ENCODE data around the gene ZDHHC3.

Gene ZDHHC3

GRCh38 chr3:44923632-44924456 lies 52.1 kb downstream of the ZDHHC3 start:
- Histone ChIP-seq H3K4me1 (ENCODE audit: control insufficient read depth, insufficient read depth, low read length, poor library complexity, severe bottlenecking) (no peaks in the 10 kb centered on the region), H3K4me3 (ENCODE audit: insufficient read depth, low read depth, low read length, poor library complexity, severe bottlenecking) (no peak overlapping the region), H3K9me3 (ENCODE audit: control insufficient read depth, low read length) (no peaks in the 10 kb centered on the region), H3K27ac (ENCODE audit: insufficient read depth, low read length, poor library complexity, severe bottlenecking) (no peak overlapping the region), H3K27me3 (replicated peaks; ENCODE audit: control insufficient read depth, insufficient read depth, low read length, poor library complexity, severe bottlenecking) (no peaks in the 10 kb centered on the region), H3K36me3 (ENCODE audit: control insufficient read depth, insufficient read depth, low read length) (peaks cover 32% of the 10 kb centered on the region)
- no peak for DNase-seq

- no peaks in the 10 kb centered on the region for H3K4me1 ChIP-seq (ENCODE audit: control insufficient read depth, insufficient read depth, low read length, poor library complexity, severe bottlenecking)
- no peaks in the 10 kb centered on the region for H3K27me3 ChIP-seq (replicated peaks; ENCODE audit: control insufficient read depth, insufficient read depth, low read length, poor library complexity, severe bottlenecking)
- peaks cover 13% of the 10 kb centered on the region for H3K36me3 ChIP-seq (ENCODE audit: control insufficient read depth, insufficient read depth, low read length)
- H3K27ac ChIP-seq (ENCODE audit: insufficient read depth, low read length, poor library complexity, severe bottlenecking), result no peak overlapping the region
- no peak for DNase-seq
- no peaks in the 10 kb centered on the region for H3K9me3 ChIP-seq (ENCODE audit: control insufficient read depth, low read length)
- H3K4me3 ChIP-seq (ENCODE audit: insufficient read depth, low read depth, low read length, poor library complexity, severe bottlenecking), result no peak overlapping the region
Measured at GRCh38 chr3:44920081-44920480, 55.9 kb downstream of the ZDHHC3 start.

GRCh38 chr3:44918581-44918980 lies 57.4 kb downstream of the ZDHHC3 start:
- H3K9me3 ChIP-seq (ENCODE audit: control insufficient read depth, low read length), result no peaks in the 10 kb centered on the region

GRCh38 chr3:44918087-44918486 lies 57.9 kb downstream of the ZDHHC3 start:
- Histone ChIP-seq H3K27me3 (replicated peaks; ENCODE audit: control insufficient read depth, insufficient read depth, low read length, poor library complexity, severe bottlenecking) (no peaks in the 10 kb centered on the region), H3K4me1 (ENCODE audit: control insufficient read depth, insufficient read depth, low read length, poor library complexity, severe bottlenecking) (no peaks in the 10 kb centered on the region), H3K36me3 (ENCODE audit: control insufficient read depth, insufficient read depth, low read length) (peaks cover 9% of the 10 kb centered on the region), H3K9me3 (ENCODE audit: control insufficient read depth, low read length) (no peaks in the 10 kb centered on the region), H3K27ac (ENCODE audit: insufficient read depth, low read length, poor library complexity, severe bottlenecking) (no peak overlapping the region), H3K4me3 (ENCODE audit: insufficient read depth, low read depth, low read length, poor library complexity, severe bottlenecking) (no peak overlapping the region)
- DNase-seq, result no peak

More at GRCh38 chr3:44918581-44918980, 57.4 kb downstream of the ZDHHC3 start:
- Histone ChIP-seq H3K4me3 (ENCODE audit: insufficient read depth, low read depth, low read length, poor library complexity, severe bottlenecking) (no peak overlapping the region), H3K4me1 (ENCODE audit: control insufficient read depth, insufficient read depth, low read length, poor library complexity, severe bottlenecking) (no peaks in the 10 kb centered on the region), H3K27ac (ENCODE audit: insufficient read depth, low read length, poor library complexity, severe bottlenecking) (no peak overlapping the region), H3K36me3 (ENCODE audit: control insufficient read depth, insufficient read depth, low read length) (peaks cover 9% of the 10 kb centered on the region), H3K27me3 (replicated peaks; ENCODE audit: control insufficient read depth, insufficient read depth, low read length, poor library complexity, severe bottlenecking) (no peaks in the 10 kb centered on the region)
- DNase-seq, result no peak

- no peak overlapping the region for H3K4me3 ChIP-seq (ENCODE audit: insufficient read depth, low read depth, low read length, poor library complexity, severe bottlenecking)
- H3K36me3 ChIP-seq (ENCODE audit: control insufficient read depth, insufficient read depth, low read length), result no peaks in the 10 kb centered on the region
- H3K9me3 ChIP-seq (ENCODE audit: control insufficient read depth, low read length), result no peaks in the 10 kb centered on the region
- no peaks in the 10 kb centered on the region for H3K27me3 ChIP-seq (replicated peaks; ENCODE audit: control insufficient read depth, insufficient read depth, low read length, poor library complexity, severe bottlenecking)
- DNase-seq, result no peak
- no peak overlapping the region for H3K27ac ChIP-seq (ENCODE audit: insufficient read depth, low read length, poor library complexity, severe bottlenecking)
- no peaks in the 10 kb centered on the region for H3K4me1 ChIP-seq (ENCODE audit: control insufficient read depth, insufficient read depth, low read length, poor library complexity, severe bottlenecking)
Measured at GRCh38 chr3:44915702-44916438, 60.1 kb downstream of the ZDHHC3 start.

GRCh38 chr3:44914936-44915335 lies 61.0 kb downstream of the ZDHHC3 start:
- no peak for DNase-seq
- Histone ChIP-seq H3K27me3 (replicated peaks; ENCODE audit: control insufficient read depth, insufficient read depth, low read length, poor library complexity, severe bottlenecking) (no peaks in the 10 kb centered on the region), H3K9me3 (ENCODE audit: control insufficient read depth, low read length) (no peaks in the 10 kb centered on the region), H3K4me1 (ENCODE audit: control insufficient read depth, insufficient read depth, low read length, poor library complexity, severe bottlenecking) (no peaks in the 10 kb centered on the region), H3K4me3 (ENCODE audit: insufficient read depth, low read depth, low read length, poor library complexity, severe bottlenecking) (no peak overlapping the region), H3K27ac (ENCODE audit: insufficient read depth, low read length, poor library complexity, severe bottlenecking) (no peak overlapping the region), H3K36me3 (ENCODE audit: control insufficient read depth, insufficient read depth, low read length) (no peaks in the 10 kb centered on the region)

- Histone ChIP-seq H3K27ac (ENCODE audit: insufficient read depth, low read length, poor library complexity, severe bottlenecking) (no peak overlapping the region), H3K9me3 (ENCODE audit: control insufficient read depth, low read length) (no peaks in the 10 kb centered on the region), H3K36me3 (ENCODE audit: control insufficient read depth, insufficient read depth, low read length) (no peaks in the 10 kb centered on the region), H3K27me3 (replicated peaks; ENCODE audit: control insufficient read depth, insufficient read depth, low read length, poor library complexity, severe bottlenecking) (no peaks in the 10 kb centered on the region), H3K4me3 (ENCODE audit: insufficient read depth, low read depth, low read length, poor library complexity, severe bottlenecking) (no peak overlapping the region), H3K4me1 (ENCODE audit: control insufficient read depth, insufficient read depth, low read length, poor library complexity, severe bottlenecking) (no peaks in the 10 kb centered on the region)
- peak; percentile 35 to 49 (median 39) for DNase-seq
Measured at GRCh38 chr3:44913868-44914468, 62.0 kb downstream of the ZDHHC3 start.

- Histone ChIP-seq H3K9me3 (ENCODE audit: control insufficient read depth, low read length) (no peaks in the 10 kb centered on the region), H3K27ac (ENCODE audit: insufficient read depth, low read length, poor library complexity, severe bottlenecking) (no peak overlapping the region), H3K4me3 (ENCODE audit: insufficient read depth, low read depth, low read length, poor library complexity, severe bottlenecking) (no peak overlapping the region), H3K4me1 (ENCODE audit: control insufficient read depth, insufficient read depth, low read length, poor library complexity, severe bottlenecking) (no peaks in the 10 kb centered on the region), H3K36me3 (ENCODE audit: control insufficient read depth, insufficient read depth, low read length) (no peaks in the 10 kb centered on the region), H3K27me3 (replicated peaks; ENCODE audit: control insufficient read depth, insufficient read depth, low read length, poor library complexity, severe bottlenecking) (no peaks in the 10 kb centered on the region)
- no peak for DNase-seq
Measured at GRCh38 chr3:44910693-44911092, 65.3 kb downstream of the ZDHHC3 start.

GRCh38 chr3:44909063-44909462 lies 66.9 kb downstream of the ZDHHC3 start:
- Histone ChIP-seq H3K27ac (ENCODE audit: insufficient read depth, low read length, poor library complexity, severe bottlenecking) (no peak overlapping the region), H3K4me1 (ENCODE audit: control insufficient read depth, insufficient read depth, low read length, poor library complexity, severe bottlenecking) (no peaks in the 10 kb centered on the region)

GRCh38 chr3:44907612-44908011 lies 68.4 kb downstream of the ZDHHC3 start:
- Histone ChIP-seq H3K9me3 (ENCODE audit: control insufficient read depth, low read length) (no peaks in the 10 kb centered on the region), H3K4me1 (ENCODE audit: control insufficient read depth, insufficient read depth, low read length, poor library complexity, severe bottlenecking) (no peaks in the 10 kb centered on the region), H3K36me3 (ENCODE audit: control insufficient read depth, insufficient read depth, low read length) (no peaks in the 10 kb centered on the region), H3K27ac (ENCODE audit: insufficient read depth, low read length, poor library complexity, severe bottlenecking) (no peak overlapping the region), H3K4me3 (ENCODE audit: insufficient read depth, low read depth, low read length, poor library complexity, severe bottlenecking) (no peak overlapping the region), H3K27me3 (replicated peaks; ENCODE audit: control insufficient read depth, insufficient read depth, low read length, poor library complexity, severe bottlenecking) (no peaks in the 10 kb centered on the region)
- no peak for DNase-seq

More at GRCh38 chr3:44909063-44909462, 66.9 kb downstream of the ZDHHC3 start:
- Histone ChIP-seq H3K27me3 (replicated peaks; ENCODE audit: control insufficient read depth, insufficient read depth, low read length, poor library complexity, severe bottlenecking) (no peaks in the 10 kb centered on the region), H3K36me3 (ENCODE audit: control insufficient read depth, insufficient read depth, low read length) (no peaks in the 10 kb centered on the region), H3K4me3 (ENCODE audit: insufficient read depth, low read depth, low read length, poor library complexity, severe bottlenecking) (no peak overlapping the region), H3K9me3 (ENCODE audit: control insufficient read depth, low read length) (no peaks in the 10 kb centered on the region)
- DNase-seq, result no peak

Data from effector memory CD4-positive, alpha-beta T cell (primary cell).